ENCODE data around the gene KCTD18.

- TF ChIP-seq CTCF (IDR thresholded peaks at IDR 0.05), result no peak
- no peak for TF ChIP-seq POLR2A (IDR thresholded peaks at IDR 0.05)
Measured at GRCh38 chr2:200456567-200456966, 53.3 kb downstream of the KCTD18 start.
